ENCODE results near the gene NEMP1. TPM values are rescaled to one million over a fixed set of nuclear protein-coding genes. Genes with fewer than 3 reads are reported as not detected.
"Not testable (repeated sequence)": the region's sequence is repeated elsewhere in the genome, so short reads cannot be mapped to it uniquely, and the experiment has no call there.

The NEMP1 gene
- polyA plus RNA-seq, 1 experiment, result 6.7 TPM

GRCh38 chr12:57025196-57025595 is 53.4 kb downstream of the NEMP1 start:
- CTCF ChIA-PET, result interaction anchor here (0.6 to 5.1 kb wide), 4 partner anchors 12 to 38 kb away, joined by 3 to 32 read pairs (median 6); partner anchors contain the start of gene ZBTB39

GRCh38 chr12:57022324-57022723 is 56.3 kb downstream of the NEMP1 start:
- CTCF ChIA-PET, result interaction anchor here (1.0 to 1.7 kb wide), 4 partner anchors 14 to 264 kb away, joined by 3 to 7 read pairs (median 5); no protein-coding TSS in a partner anchor

More at GRCh38 chr12:57025196-57025595, 53.4 kb downstream of the NEMP1 start:
- no peak for TF ChIP-seq CTCF (IDR thresholded peaks at IDR 0.05; ENCODE audit: insufficient read depth, low read depth, low read length)
- H3K4me3 ChIP-seq (ENCODE audit: low read depth, low read length), result no peak overlapping the region
- DNase-seq (ENCODE audit: low read depth), result no peak
- POLR2A ChIA-PET, result no interaction called here
- peaks cover 23% of the 10 kb centered on the region for H3K27me3 ChIP-seq (ENCODE audit: control insufficient read depth, insufficient read depth, low read length)
- H3K36me3 ChIP-seq (ENCODE audit: control insufficient read depth, insufficient read depth, low read length), result no peaks in the 10 kb centered on the region

GRCh38 chr12:57019983-57020719 is 58.4 kb downstream of the NEMP1 start:
- Histone ChIP-seq H3K27me3 (ENCODE audit: control insufficient read depth, insufficient read depth, low read length) (peaks cover 14% of the 10 kb centered on the region), H3K4me3 (ENCODE audit: low read depth, low read length) (no peak overlapping the region), H3K36me3 (ENCODE audit: control insufficient read depth, insufficient read depth, low read length) (no peaks in the 10 kb centered on the region)
- CTCF ChIA-PET, result interaction anchor here (0.7 to 2.6 kb wide), 4 partner anchors 9 to 15 kb away, joined by 3 to 16 read pairs (median 4); no protein-coding TSS in a partner anchor
- DNase-seq (ENCODE audit: low read depth), result no peak
- TF ChIP-seq CTCF (IDR thresholded peaks at IDR 0.05; ENCODE audit: insufficient read depth, low read depth, low read length), result no peak
- POLR2A ChIA-PET, result no interaction called here

More at GRCh38 chr12:57022324-57022723, 56.3 kb downstream of the NEMP1 start:
- POLR2A ChIA-PET; H3K4me3 ChIP-seq (ENCODE audit: low read depth, low read length); H3K36me3 ChIP-seq (ENCODE audit: control insufficient read depth, insufficient read depth, low read length); DNase-seq (ENCODE audit: low read depth): not testable (repeated sequence)
- peaks cover 13% of the 10 kb centered on the region for H3K27me3 ChIP-seq (ENCODE audit: control insufficient read depth, insufficient read depth, low read length)

GRCh38 chr12:57018906-57019305 is 59.7 kb downstream of the NEMP1 start:
- Histone ChIP-seq H3K36me3 (ENCODE audit: control insufficient read depth, insufficient read depth, low read length) (no peaks in the 10 kb centered on the region), H3K4me3 (ENCODE audit: low read depth, low read length) (no peak overlapping the region), H3K27me3 (ENCODE audit: control insufficient read depth, insufficient read depth, low read length) (peaks cover 21% of the 10 kb centered on the region)
- no peak for DNase-seq (ENCODE audit: low read depth)
- ChIA-PET CTCF (interaction anchor here (1.4 to 2.6 kb wide), 3 partner anchors 11 to 50 kb away, joined by 3 to 16 read pairs (median 6); no protein-coding TSS in a partner anchor), POLR2A (no interaction called here)
- TF ChIP-seq CTCF (IDR thresholded peaks at IDR 0.05; ENCODE audit: insufficient read depth, low read depth, low read length), result no peak

GRCh38 chr12:57018353-57018752 is 60.2 kb downstream of the NEMP1 start:
- POLR2A ChIA-PET, result not testable (repeated sequence)

GRCh38 chr12:57016348-57016747 is 62.2 kb downstream of the NEMP1 start, which contains the start of gene TAC3:
Gene TAC3 (minus strand): TSS chr12:57016529. CDS start chr12:57015797, 732 bp downstream.
- no peak for TF ChIP-seq CTCF (IDR thresholded peaks at IDR 0.05; ENCODE audit: insufficient read depth, low read depth, low read length)
- Histone ChIP-seq H3K4me3 (ENCODE audit: low read depth, low read length) (no peak within 1 kb of the TSS), H3K27me3 (ENCODE audit: control insufficient read depth, insufficient read depth, low read length) (peaks cover 36% of the 10 kb centered on the region), H3K36me3 (ENCODE audit: control insufficient read depth, insufficient read depth, low read length) (no peaks in the 10 kb centered on the region)
- ChIA-PET POLR2A (no interaction called here), CTCF (interaction anchor here (0.8 to 1.6 kb wide), 4 partner anchors 9 to 53 kb away, joined by 3 to 7 read pairs (median 5); no protein-coding TSS in a partner anchor)
- DNase-seq (ENCODE audit: low read depth), result no peak

More at GRCh38 chr12:57018353-57018752, 60.2 kb downstream of the NEMP1 start:
- not testable (repeated sequence) for H3K36me3 ChIP-seq (ENCODE audit: control insufficient read depth, insufficient read depth, low read length); H3K4me3 ChIP-seq (ENCODE audit: low read depth, low read length); DNase-seq (ENCODE audit: low read depth)
- H3K27me3 ChIP-seq (ENCODE audit: control insufficient read depth, insufficient read depth, low read length), result peaks cover 25% of the 10 kb centered on the region
- CTCF ChIA-PET, result interaction anchor here (1.4 to 2.6 kb wide), 4 partner anchors 10 to 51 kb away, joined by 3 to 16 read pairs (median 5); no protein-coding TSS in a partner anchor
